PFSK-1 (cell line): ENCODE data around the gene FAM163B.

Experiments
- FOXP2 ChIP-seq: optimal IDR thresholded peaks from 2 replicates; pipeline ENCODE3; 2011; ENCODE audit warnings: borderline replicate concordance, control low read depth, inconsistent platforms; ENCODE audit not compliant: insufficient read depth; ENCODE audit errors: extremely low read length, extremely low read depth
- POLR2AphosphoS5 ChIP-seq: IDR thresholded peaks from 2 replicates; pipeline ENCODE4 v1.6.1; 2012; ENCODE audit warnings: low read depth, mild to moderate bottlenecking, control low read depth, low read length, moderate library complexity
- REST ChIP-seq, 2 experiments: IDR thresholded peaks; 2 replicates each; pipeline versions ENCODE4 v1.6.1 to v1.8.0; 2011 to 2012; ENCODE audit warnings: low read depth in 2 of 2, low read length in 2 of 2, control low read depth in 1 of 2, inconsistent platforms in 1 of 2, mild to moderate bottlenecking in 1 of 2, moderate library complexity in 1 of 2; ENCODE audit not compliant: insufficient read depth in 1 of 2
- SIN3A ChIP-seq: IDR thresholded peaks from 2 replicates; pipeline ENCODE4 v1.6.1; 2012; ENCODE audit warnings: mild to moderate bottlenecking, low read length, moderate library complexity, borderline replicate concordance; ENCODE audit not compliant: insufficient read depth
- TAF1 ChIP-seq: IDR thresholded peaks from 2 replicates; pipeline ENCODE4 v1.6.1; 2012; ENCODE audit warnings: low read length, control low read depth, borderline replicate concordance; ENCODE audit not compliant: insufficient read depth

Gene FAM163B

GRCh38 chr9:133640160-133640559 lies 31.0 kb upstream of the FAM163B start:
- TF ChIP-seq POLR2AphosphoS5, result no peak
- no peak for TF ChIP-seq FOXP2
- TF ChIP-seq SIN3A, result no peak
- no peak for TF ChIP-seq TAF1
- TF ChIP-seq REST (IDR thresholded peaks at IDR 0.05; ENCODE audit: insufficient read depth in 1 of 2, low read depth in 2 of 2, low read length in 2 of 2), result no peak

GRCh38 chr9:133639613-133640012 lies 30.4 kb upstream of the FAM163B start:
- TF ChIP-seq TAF1 (no peak), POLR2AphosphoS5 (no peak), SIN3A (no peak), REST (IDR thresholded peaks at IDR 0.05; ENCODE audit: insufficient read depth in 1 of 2, low read depth in 2 of 2, low read length in 2 of 2) (no peak), FOXP2 (no peak)

GRCh38 chr9:133638711-133639110 lies 29.5 kb upstream of the FAM163B start:
- no peak for TF ChIP-seq POLR2AphosphoS5
- TF ChIP-seq REST (IDR thresholded peaks at IDR 0.05; ENCODE audit: insufficient read depth in 1 of 2, low read depth in 2 of 2, low read length in 2 of 2), result no peak
- no peak for TF ChIP-seq TAF1
- TF ChIP-seq SIN3A, result no peak
- no peak for TF ChIP-seq FOXP2

GRCh38 chr9:133638076-133638475 lies 28.9 kb upstream of the FAM163B start:
- TF ChIP-seq TAF1 (no peak), POLR2AphosphoS5 (no peak), FOXP2 (no peak), REST (IDR thresholded peaks at IDR 0.05; ENCODE audit: insufficient read depth in 1 of 2, low read depth in 2 of 2, low read length in 2 of 2) (no peak), SIN3A (no peak)

GRCh38 chr9:133637451-133638055 lies 28.4 kb upstream of the FAM163B start:
- TF ChIP-seq SIN3A, result no peak
- no peak for TF ChIP-seq FOXP2
- TF ChIP-seq REST (IDR thresholded peaks at IDR 0.05; ENCODE audit: insufficient read depth in 1 of 2, low read depth in 2 of 2, low read length in 2 of 2), result no peak
- TF ChIP-seq POLR2AphosphoS5, result no peak
- TF ChIP-seq TAF1, result no peak
